Activated T-cell treated with anti-CD3 and anti-CD28 coated beads, Interleukin-2, amount 50 U/mL, for 4 hours (primary cell): Measurements from ENCODE around the gene NSUN2. TPM values are rescaled to one million over a fixed set of nuclear protein-coding genes. Genes with fewer than 3 reads are reported as not detected.
"Not testable (repeated sequence)": the region's sequence is repeated elsewhere in the genome, so short reads cannot be mapped to it uniquely, and the experiment has no call there.

Source experiments
- ATAC-seq, 2 donors: fragments of 200-7000 bp; cut with Tn5 transposase; one replicate each; pipeline ENCODE4 v1.10.0; 2021
- DNase-seq: peaks from one replicate; pipeline ENCODE4 v3.0.0-alpha.2; 2020
- H3K27me3 Mint-ChIP-seq: one replicate; pipeline ENCODE4 v1.8.0; 2021; ENCODE audit warnings: low read depth, mixed read lengths
- H3K36me3 Mint-ChIP-seq: one replicate; pipeline ENCODE4 v1.8.0; 2022; ENCODE audit warnings: mixed read lengths; ENCODE audit not compliant: insufficient read depth
- H3K4me1 Mint-ChIP-seq: one replicate; pipeline ENCODE4 v1.8.0; 2021; ENCODE audit warnings: low read depth, mixed read lengths
- H3K4me3 Mint-ChIP-seq: one replicate; pipeline ENCODE4 v1.8.0; 2021; ENCODE audit warnings: mild to moderate bottlenecking, moderate library complexity, mixed read lengths
- H3K9me3 Mint-ChIP-seq: one replicate; pipeline ENCODE4 v1.8.0; 2021; ENCODE audit warnings: mixed read lengths
- total RNA-seq, 3 donors: library from RNA; stranded (reverse); gene quantifications; one replicate each; pipeline ENCODE4 v1.2.1, GENCODE V29; 2021

The NSUN2 gene
- total RNA-seq, 3 donors from 2014 or later: 160 to 175 (median 165) TPM

GRCh38 chr5:6659941-6660684 is 27.3 kb upstream of the NSUN2 start:
- DNase-seq: no peak
- no peak for ATAC-seq
- Mint-ChIP-seq H3K4me1 (peaks cover 9% of the 10 kb centered on the region), H3K27me3 (no peaks in the 10 kb centered on the region), H3K36me3 (peaks cover 33% of the 10 kb centered on the region), H3K4me3 (no peak overlapping the region), H3K9me3 (peaks cover 14% of the 10 kb centered on the region)

GRCh38 chr5:6656680-6657079 is 23.8 kb upstream of the NSUN2 start:
- no peak for DNase-seq
- H3K9me3 Mint-ChIP-seq: peaks cover 14% of the 10 kb centered on the region
- ATAC-seq: no peak
- H3K4me3 Mint-ChIP-seq: no peak overlapping the region
- H3K27me3 Mint-ChIP-seq: no peaks in the 10 kb centered on the region
- H3K4me1 Mint-ChIP-seq: peaks cover 9% of the 10 kb centered on the region
- H3K36me3 Mint-ChIP-seq: peaks cover 39% of the 10 kb centered on the region

- no peaks in the 10 kb centered on the region for H3K27me3 Mint-ChIP-seq
Measured at GRCh38 chr5:6655432-6655831, 22.6 kb upstream of the NSUN2 start.

GRCh38 chr5:6652025-6652424 is 19.2 kb upstream of the NSUN2 start:
- peaks cover 19% of the 10 kb centered on the region for H3K9me3 Mint-ChIP-seq
- H3K4me3 Mint-ChIP-seq: no peak overlapping the region
- DNase-seq (no peak), ATAC-seq (no peak)
- H3K4me1 Mint-ChIP-seq: no peaks in the 10 kb centered on the region
- no peaks in the 10 kb centered on the region for H3K27me3 Mint-ChIP-seq
- H3K36me3 Mint-ChIP-seq: peaks cover 29% of the 10 kb centered on the region

More at GRCh38 chr5:6655432-6655831, 22.6 kb upstream of the NSUN2 start:
- DNase-seq (no peak), ATAC-seq (no peak)
- H3K4me1 Mint-ChIP-seq: peaks cover 6% of the 10 kb centered on the region
- no peak overlapping the region for H3K4me3 Mint-ChIP-seq
- peaks cover 14% of the 10 kb centered on the region for H3K9me3 Mint-ChIP-seq
- H3K36me3 Mint-ChIP-seq: peaks cover 37% of the 10 kb centered on the region

GRCh38 chr5:6649681-6650080 is 16.8 kb upstream of the NSUN2 start:
- no peak overlapping the region for H3K4me3 Mint-ChIP-seq
- H3K27me3 Mint-ChIP-seq: no peaks in the 10 kb centered on the region
- no peak for ATAC-seq
- no peaks in the 10 kb centered on the region for H3K4me1 Mint-ChIP-seq
- H3K36me3 Mint-ChIP-seq: peaks cover 16% of the 10 kb centered on the region
- DNase-seq: no peak
- H3K9me3 Mint-ChIP-seq: peaks cover 5% of the 10 kb centered on the region

- no peaks in the 10 kb centered on the region for H3K27me3 Mint-ChIP-seq
- peaks cover 5% of the 10 kb centered on the region for H3K9me3 Mint-ChIP-seq
- no peak overlapping the region for H3K4me3 Mint-ChIP-seq
- DNase-seq: no peak
- H3K36me3 Mint-ChIP-seq: peaks cover 19% of the 10 kb centered on the region
- H3K4me1 Mint-ChIP-seq: no peaks in the 10 kb centered on the region
- ATAC-seq: no peak
Measured at GRCh38 chr5:6649186-6649585, 16.3 kb upstream of the NSUN2 start.

- not testable (repeated sequence) for H3K9me3 Mint-ChIP-seq, DNase-seq, H3K27me3 Mint-ChIP-seq, H3K4me1 Mint-ChIP-seq, H3K4me3 Mint-ChIP-seq, ATAC-seq
- peaks cover 16% of the 10 kb centered on the region for H3K36me3 Mint-ChIP-seq
Measured at GRCh38 chr5:6645571-6646362, 12.9 kb upstream of the NSUN2 start.

- H3K4me1 Mint-ChIP-seq: no peaks in the 10 kb centered on the region
- no peaks in the 10 kb centered on the region for H3K27me3 Mint-ChIP-seq
- H3K36me3 Mint-ChIP-seq: peaks cover 14% of the 10 kb centered on the region
- no peak for DNase-seq
- H3K4me3 Mint-ChIP-seq: no peak overlapping the region
- no peak for ATAC-seq
- peaks cover 2% of the 10 kb centered on the region for H3K9me3 Mint-ChIP-seq
Measured at GRCh38 chr5:6644794-6645241, 12.0 kb upstream of the NSUN2 start.

GRCh38 chr5:6642655-6643054 is 9.8 kb upstream of the NSUN2 start:
- Mint-ChIP-seq H3K9me3 (no peaks in the 10 kb centered on the region), H3K4me3 (no peak overlapping the region), H3K4me1 (no peaks in the 10 kb centered on the region), H3K36me3 (peaks cover 10% of the 10 kb centered on the region), H3K27me3 (no peaks in the 10 kb centered on the region)
- ATAC-seq: no peak
- no peak for DNase-seq

- Mint-ChIP-seq H3K4me3 (no peak overlapping the region), H3K9me3 (no peaks in the 10 kb centered on the region), H3K4me1 (peaks cover 6% of the 10 kb centered on the region), H3K27me3 (no peaks in the 10 kb centered on the region), H3K36me3 (no peaks in the 10 kb centered on the region)
- DNase-seq (no peak), ATAC-seq (no peak)
Measured at GRCh38 chr5:6638236-6638635, 5.4 kb upstream of the NSUN2 start.

GRCh38 chr5:6637590-6637989 is 4.7 kb upstream of the NSUN2 start:
- Mint-ChIP-seq H3K4me3 (no peak overlapping the region), H3K36me3 (no peaks in the 10 kb centered on the region), H3K9me3 (no peaks in the 10 kb centered on the region), H3K27me3 (no peaks in the 10 kb centered on the region), H3K4me1 (peaks cover 6% of the 10 kb centered on the region)
- DNase-seq (no peak), ATAC-seq (no peak)

- Mint-ChIP-seq H3K27me3 (no peaks in the 10 kb centered on the region), H3K4me1 (peaks cover 11% of the 10 kb centered on the region), H3K4me3 (no peak overlapping the region), H3K9me3 (no peaks in the 10 kb centered on the region), H3K36me3 (peaks cover 5% of the 10 kb centered on the region)
- ATAC-seq (no peak), DNase-seq (no peak)
Measured at GRCh38 chr5:6637022-6637421, 4.2 kb upstream of the NSUN2 start.

- no peak for DNase-seq
- H3K4me3 Mint-ChIP-seq: no peak overlapping the region
- H3K4me1 Mint-ChIP-seq: peaks cover 16% of the 10 kb centered on the region
- H3K36me3 Mint-ChIP-seq: peaks cover 10% of the 10 kb centered on the region
- H3K9me3 Mint-ChIP-seq: no peaks in the 10 kb centered on the region
- ATAC-seq: no peak
- no peaks in the 10 kb centered on the region for H3K27me3 Mint-ChIP-seq
Measured at GRCh38 chr5:6636293-6636692, 3.4 kb upstream of the NSUN2 start.

GRCh38 chr5:6634788-6635430 is 2.1 kb upstream of the NSUN2 start:
- no peak for DNase-seq
- H3K9me3 Mint-ChIP-seq: no peaks in the 10 kb centered on the region
- peaks cover 30% of the 10 kb centered on the region for H3K4me1 Mint-ChIP-seq
- H3K27me3 Mint-ChIP-seq: no peaks in the 10 kb centered on the region
- H3K4me3 Mint-ChIP-seq: peak overlapping the region; percentile 75
- no peak for ATAC-seq
- H3K36me3 Mint-ChIP-seq: peaks cover 22% of the 10 kb centered on the region
